CD8-positive, alpha-beta memory T cell (primary cell): ENCODE data around the gene RALBP1. TPM values are rescaled to one million over a fixed set of nuclear protein-coding genes. Genes with fewer than 3 reads are reported as not detected.
"Not testable (repeated sequence)": the region's sequence is repeated elsewhere in the genome, so short reads cannot be mapped to it uniquely, and the experiment has no call there.

ENCODE experiments used
- CTCF ChIA-PET: fragments of 350-600 bp; sonication (Branson Sonifier 250); formaldehyde crosslinking; loops from one replicate; lab custom pipeline; 2021; ENCODE audit warnings: antibody characterized with exemption; lab: Charles Lee
- POLR2A ChIA-PET: fragments of 350-600 bp; sonication (Branson Sonifier 250); formaldehyde crosslinking; loops from one replicate; lab custom pipeline; 2021; ENCODE audit warnings: antibody characterized with exemption; lab: Charles Lee
- DNase-seq, 5 donors: peaks; one replicate each; pipeline versions ENCODE4 v3.0.0 to v3.0.0-alpha.2; 2020 to 2022; ENCODE audit warnings: mixed read lengths in 1 of 5
- H3K27ac ChIP-seq: one replicate; pipeline ENCODE4 v1.7.0; 2013; ENCODE audit warnings: low read depth, mild to moderate bottlenecking, low read length, moderate library complexity
- H3K27me3 ChIP-seq: 2 replicates; pipeline ENCODE4 v1.7.0; 2013; ENCODE audit warnings: low read length, mild to moderate bottlenecking; ENCODE audit not compliant: insufficient read depth, poor library complexity, severe bottlenecking
- H3K36me3 ChIP-seq: 2 replicates; pipeline ENCODE4 v1.7.0; 2013; ENCODE audit warnings: mild to moderate bottlenecking, low read length, moderate library complexity; ENCODE audit not compliant: insufficient read depth
- H3K4me1 ChIP-seq: 2 replicates; pipeline ENCODE4 v1.7.0; 2013; ENCODE audit warnings: mild to moderate bottlenecking, low read length, moderate library complexity; ENCODE audit not compliant: insufficient read depth
- H3K4me3 ChIP-seq: 2 replicates; pipeline ENCODE4 v1.7.0; 2013; ENCODE audit warnings: mild to moderate bottlenecking, low read length
- H3K9me3 ChIP-seq: 2 replicates; pipeline ENCODE4 v1.7.0; 2013; ENCODE audit warnings: mild to moderate bottlenecking, low read length
- H3K27ac Mint-ChIP-seq, 8 donors: one replicate each; pipeline ENCODE4 v1.8.0; 2020 to 2021; ENCODE audit warnings: mixed read lengths in 8 of 8, mild to moderate bottlenecking in 6 of 8, inconsistent platforms in 3 of 8, moderate library complexity in 3 of 8
- H3K27me3 Mint-ChIP-seq, 2 donors: one replicate each; pipeline ENCODE4 v1.8.0; 2020 to 2021; ENCODE audit warnings: mixed read lengths in 2 of 2, mild to moderate bottlenecking in 1 of 2, moderate library complexity in 1 of 2
- H3K36me3 Mint-ChIP-seq, 3 donors: one replicate each; pipeline ENCODE4 v1.8.0; 2020 to 2021; ENCODE audit warnings: mixed read lengths in 3 of 3, inconsistent platforms in 1 of 3, mild to moderate bottlenecking in 1 of 3
- H3K4me1 Mint-ChIP-seq, 3 donors: one replicate each; pipeline ENCODE4 v1.8.0; 2020 to 2021; ENCODE audit warnings: mixed read lengths in 3 of 3, inconsistent platforms in 1 of 3, mild to moderate bottlenecking in 1 of 3
- H3K4me3 Mint-ChIP-seq, 7 donors: one replicate each; pipeline ENCODE4 v1.8.0; 2020 to 2021; ENCODE audit warnings: mixed read lengths in 7 of 7, mild to moderate bottlenecking in 6 of 7, moderate library complexity in 4 of 7, inconsistent platforms in 2 of 7
- H3K9me3 Mint-ChIP-seq, 5 donors: one replicate each; pipeline ENCODE4 v1.8.0; 2020 to 2022; ENCODE audit warnings: mixed read lengths in 5 of 5, mild to moderate bottlenecking in 3 of 5, moderate library complexity in 2 of 5, inconsistent platforms in 1 of 5
- polyA plus RNA-seq: library from polyadenylated mRNA; unstranded; fragments of 300-500 nt; fragmentation: Illumina TruSeq; gene quantifications from one replicate; pipeline ENCODE4 v1.2.3, GENCODE V29; 2021
- total RNA-seq, 2 experiments: library from RNA; stranded (reverse); gene quantifications; one replicate each; pipeline ENCODE4 v1.2.3, GENCODE V29; 2021

Gene RALBP1
- total and polyA plus RNA-seq, 3 experiments from 2014 or later: 41.0 to 65.4 (median 43.4) TPM

GRCh38 chr18:9446839-9447238 lies 28.5 kb upstream of the RALBP1 start:
- Mint-ChIP-seq H3K36me3 (peaks cover 0 to 6% (median 0%) of the 10 kb centered on the region in 3 donors), H3K9me3 (peaks cover 0 to 18% (median 12%) of the 10 kb centered on the region in 5 donors), H3K4me3 (no peak overlapping the region), H3K4me1 (no peaks in the 10 kb centered on the region), H3K27me3 (peaks cover 12 to 24% of the 10 kb centered on the region in 2 donors), H3K27ac (no peak overlapping the region)
- CTCF ChIA-PET: no interaction called here
- POLR2A ChIA-PET: no interaction called here
- Histone ChIP-seq H3K4me3 (no peak overlapping the region), H3K27me3 (no peaks in the 10 kb centered on the region), H3K9me3 (no peaks in the 10 kb centered on the region), H3K27ac (no peak overlapping the region), H3K36me3 (no peaks in the 10 kb centered on the region), H3K4me1 (no peaks in the 10 kb centered on the region)
- no peak for DNase-seq

- no peaks in the 10 kb centered on the region for H3K4me1 ChIP-seq
- H3K27ac ChIP-seq: no peak overlapping the region
- Mint-ChIP-seq H3K27ac (no peak overlapping the region), H3K4me3 (no peak overlapping the region), H3K27me3 (peaks cover 12 to 24% of the 10 kb centered on the region in 2 donors), H3K9me3 (peaks cover 0 to 18% (median 12%) of the 10 kb centered on the region in 5 donors), H3K4me1 (no peaks in the 10 kb centered on the region), H3K36me3 (peaks cover 0 to 6% (median 0%) of the 10 kb centered on the region in 3 donors)
- no peaks in the 10 kb centered on the region for H3K27me3 ChIP-seq
- ChIA-PET POLR2A (no interaction called here), CTCF (no interaction called here)
- no peaks in the 10 kb centered on the region for H3K36me3 ChIP-seq
- no peaks in the 10 kb centered on the region for H3K9me3 ChIP-seq
- DNase-seq: no peak
- H3K4me3 ChIP-seq: no peak overlapping the region
These were observed 28.0 kb upstream of the RALBP1 start for GRCh38 chr18:9447334-9447733.

GRCh38 chr18:9449600-9450414 lies 25.5 kb upstream of the RALBP1 start:
- Histone ChIP-seq H3K27ac (no peak overlapping the region), H3K36me3 (no peaks in the 10 kb centered on the region), H3K9me3 (no peaks in the 10 kb centered on the region), H3K4me1 (no peaks in the 10 kb centered on the region), H3K4me3 (no peak overlapping the region), H3K27me3 (no peaks in the 10 kb centered on the region)
- Mint-ChIP-seq H3K4me1 (no peaks in the 10 kb centered on the region), H3K9me3 (peaks cover 0 to 22% (median 14%) of the 10 kb centered on the region in 5 donors), H3K27me3 (peaks cover 12 to 24% of the 10 kb centered on the region in 2 donors), H3K27ac (no peak overlapping the region), H3K36me3 (peaks cover 0 to 10% (median 1%) of the 10 kb centered on the region in 3 donors), H3K4me3 (no peak overlapping the region)
- DNase-seq: no peak
- CTCF ChIA-PET: no interaction called here
- POLR2A ChIA-PET: no interaction called here

- H3K27me3 ChIP-seq, CTCF ChIA-PET, H3K4me3 ChIP-seq, H3K27ac ChIP-seq, H3K36me3 ChIP-seq, H3K4me3 Mint-ChIP-seq, H3K9me3 ChIP-seq, H3K4me1 Mint-ChIP-seq, DNase-seq, H3K27ac Mint-ChIP-seq, H3K4me1 ChIP-seq, POLR2A ChIA-PET: not testable (repeated sequence)
- peaks cover 12 to 25% of the 10 kb centered on the region in 2 donors for H3K27me3 Mint-ChIP-seq
- peaks cover 0 to 14% (median 1%) of the 10 kb centered on the region in 3 donors for H3K36me3 Mint-ChIP-seq
- H3K9me3 Mint-ChIP-seq: peaks cover 4 to 27% (median 19%) of the 10 kb centered on the region in 5 donors
These were observed 24.4 kb upstream of the RALBP1 start for GRCh38 chr18:9450920-9451319.

GRCh38 chr18:9453283-9453682 lies 22.0 kb upstream of the RALBP1 start:
- Histone ChIP-seq H3K27ac (no peak overlapping the region), H3K4me1 (no peaks in the 10 kb centered on the region), H3K27me3 (no peaks in the 10 kb centered on the region), H3K9me3 (no peaks in the 10 kb centered on the region), H3K4me3 (no peak overlapping the region), H3K36me3 (no peaks in the 10 kb centered on the region)
- no peak for DNase-seq
- CTCF ChIA-PET: interaction anchor here (0.8 kb wide), 1 partner anchor 42 kb away, joined by 3 read pairs; no protein-coding TSS in a partner anchor
- Mint-ChIP-seq H3K4me1 (no peaks in the 10 kb centered on the region), H3K27ac (no peak overlapping the region), H3K4me3 (no peak overlapping the region), H3K27me3 (peaks cover 13 to 44% of the 10 kb centered on the region in 2 donors), H3K36me3 (peaks cover 0 to 25% (median 1%) of the 10 kb centered on the region in 3 donors), H3K9me3 (peaks cover 18 to 27% (median 21%) of the 10 kb centered on the region in 5 donors)
- POLR2A ChIA-PET: no interaction called here

GRCh38 chr18:9454061-9454703 lies 21.1 kb upstream of the RALBP1 start:
- H3K27ac ChIP-seq: no peak overlapping the region
- CTCF ChIA-PET: no interaction called here
- no peak overlapping the region for H3K27ac Mint-ChIP-seq

GRCh38 chr18:9455718-9456511 lies 19.4 kb upstream of the RALBP1 start:
- POLR2A ChIA-PET: no interaction called here
- no peaks in the 10 kb centered on the region for H3K27me3 ChIP-seq
- H3K27ac ChIP-seq: no peak overlapping the region
- Mint-ChIP-seq H3K4me3 (no peak overlapping the region), H3K27me3 (peaks cover 16 to 36% of the 10 kb centered on the region in 2 donors), H3K9me3 (peaks cover 18 to 25% (median 19%) of the 10 kb centered on the region in 5 donors), H3K4me1 (no peaks in the 10 kb centered on the region), H3K27ac (no peak overlapping the region), H3K36me3 (peaks cover 0 to 29% (median 1%) of the 10 kb centered on the region in 3 donors)
- H3K4me3 ChIP-seq: no peak overlapping the region
- no peaks in the 10 kb centered on the region for H3K9me3 ChIP-seq
- no peaks in the 10 kb centered on the region for H3K4me1 ChIP-seq
- no peak for DNase-seq
- CTCF ChIA-PET: no interaction called here
- H3K36me3 ChIP-seq: no peaks in the 10 kb centered on the region

More at GRCh38 chr18:9454061-9454703, 21.1 kb upstream of the RALBP1 start:
- H3K27me3 Mint-ChIP-seq: peaks cover 16 to 47% of the 10 kb centered on the region in 2 donors
- no peaks in the 10 kb centered on the region for H3K4me1 Mint-ChIP-seq
- Histone ChIP-seq H3K27me3 (no peaks in the 10 kb centered on the region), H3K4me3 (no peak overlapping the region), H3K4me1 (no peaks in the 10 kb centered on the region), H3K9me3 (no peaks in the 10 kb centered on the region), H3K36me3 (no peaks in the 10 kb centered on the region)
- no peak for DNase-seq
- H3K9me3 Mint-ChIP-seq: peaks cover 18 to 25% (median 19%) of the 10 kb centered on the region in 5 donors
- no peak overlapping the region for H3K4me3 Mint-ChIP-seq
- H3K36me3 Mint-ChIP-seq: peaks cover 0 to 29% (median 1%) of the 10 kb centered on the region in 3 donors
- POLR2A ChIA-PET: no interaction called here
